Stimulated activated CD4-positive, alpha-beta T cell treated with anti-CD3 and anti-CD28 coated beads, Interleukin-4, amount 100 ng/mL, for 24 hours (primary cell): Measurements from ENCODE around the gene IFNAR1.

Experiments
- DNase-seq: peaks from one replicate; pipeline ENCODE4 v3.0.0-alpha.2; 2020

The IFNAR1 gene

GRCh38 chr21:33324291-33325221 lies at the start of gene IFNAR1:
IFNAR1 (plus strand) TSS chr21:33324970; CDS start chr21:33325056, 86 bp downstream.
- peak; percentile 100 for DNase-seq

GRCh38 chr21:33278721-33279120 lies 46.0 kb upstream of the IFNAR1 start:
- DNase-seq = no peak

GRCh38 chr21:33279330-33279820 lies 45.4 kb upstream of the IFNAR1 start:
- no peak for DNase-seq

GRCh38 chr21:33281096-33281652 lies 43.6 kb upstream of the IFNAR1 start:
- DNase-seq = no peak

GRCh38 chr21:33283203-33283602 lies 41.6 kb upstream of the IFNAR1 start:
- DNase-seq = no peak

GRCh38 chr21:33286076-33286475 lies 38.7 kb upstream of the IFNAR1 start:
- DNase-seq = no peak

GRCh38 chr21:33286600-33287456 lies 37.9 kb upstream of the IFNAR1 start:
- no peak for DNase-seq

- no peak for DNase-seq
Measured at GRCh38 chr21:33289199-33289819, 35.5 kb upstream of the IFNAR1 start.

GRCh38 chr21:33290441-33290840 lies 34.3 kb upstream of the IFNAR1 start:
- no peak for DNase-seq

- no peak for DNase-seq
Measured at GRCh38 chr21:33291686-33292085, 33.1 kb upstream of the IFNAR1 start.

GRCh38 chr21:33292724-33293123 lies 32.0 kb upstream of the IFNAR1 start:
- no peak for DNase-seq

GRCh38 chr21:33293136-33293535 lies 31.6 kb upstream of the IFNAR1 start:
- DNase-seq = no peak

- DNase-seq = no peak
Measured at GRCh38 chr21:33293811-33294216, 31.0 kb upstream of the IFNAR1 start.

- DNase-seq = no peak
Measured at GRCh38 chr21:33296156-33296555, 28.6 kb upstream of the IFNAR1 start.

GRCh38 chr21:33299181-33299752 lies 25.5 kb upstream of the IFNAR1 start:
- peak; percentile 48 for DNase-seq

- DNase-seq = no peak
Measured at GRCh38 chr21:33300701-33301631, 23.8 kb upstream of the IFNAR1 start.

GRCh38 chr21:33301632-33302002 lies 23.2 kb upstream of the IFNAR1 start:
- no peak for DNase-seq

- DNase-seq = no peak
Measured at GRCh38 chr21:33302055-33302454, 22.7 kb upstream of the IFNAR1 start.

- DNase-seq = no peak
Measured at GRCh38 chr21:33302796-33303195, 22.0 kb upstream of the IFNAR1 start.

- no peak for DNase-seq
Measured at GRCh38 chr21:33305344-33305671, 19.5 kb upstream of the IFNAR1 start.

GRCh38 chr21:33305938-33306337 lies 18.8 kb upstream of the IFNAR1 start:
- DNase-seq = no peak
